GM12878 (cell line): ENCODE results near the gene OTUD6A. TPM values are rescaled to one million over a fixed set of nuclear protein-coding genes. Genes with fewer than 3 reads are reported as not detected.

Experiments
- ATAC-seq: fragments of 200-7000 bp; cut with Tn5 transposase; 3 replicates; pipeline ENCODE4 v1.9.1; 2020; ENCODE audit warnings: mild to moderate bottlenecking, moderate library complexity
- BruUV-seq: library from RNA; stranded (reverse); fragments of 400-500 nt; replicated peaks from 2 replicates; lab custom pipeline; 2021; lab: Mats Ljungman, UMichigan
- CTCF ChIA-PET: fragments of 300-600 bp; sonication (Branson Sonifier 250); formaldehyde crosslinking; extraction: SDS; loops from one replicate; lab custom pipeline; 2021; ENCODE audit warnings: inconsistent platforms; lab: Yijun Ruan, JAX
- POLR2A ChIA-PET: fragments of 350-600 bp; formaldehyde crosslinking; extraction: SDS; loops from one replicate; lab custom pipeline; 2021; ENCODE audit warnings: inconsistent platforms; lab: Charles Lee
- RAD21 ChIA-PET: fragments of 300-600 bp; sonication (Branson Sonifier 250); formaldehyde crosslinking; loops from one replicate; lab custom pipeline; 2023; ENCODE audit warnings: antibody characterized with exemption; ENCODE audit not compliant: unreplicated experiment; lab: Charles Lee
- SMC1A ChIA-PET: fragments of 300-600 bp; sonication (Branson Sonifier 250); formaldehyde crosslinking; loops from one replicate; lab custom pipeline; 2023; ENCODE audit not compliant: unreplicated experiment, uncharacterized antibody; lab: Charles Lee
- DNase-seq: peaks from one replicate; pipeline ENCODE4 v3.0.0-alpha.2; 2011; ENCODE audit warnings: low read depth, low spot score
- FAIRE-seq: peaks from 3 replicates; lab custom pipeline; 2011; peaks lifted over from hg19 to GRCh38; lab: Jason Lieb, UNC
- H2AFZ ChIP-seq: 2 replicates; pipeline ENCODE4 v1.6.0; 2011; ENCODE audit warnings: low read depth, low read length, control low read depth; ENCODE audit not compliant: control insufficient read depth
- H3K27ac ChIP-seq: 2 replicates; pipeline ENCODE4 v1.5.1; 2011; ENCODE audit warnings: control low read depth; ENCODE audit not compliant: control insufficient read depth, insufficient read depth
- H3K27me3 ChIP-seq, 2 experiments: replicated peaks in 1 of 2; 2 replicates each; pipeline versions ENCODE4 v1.6.0 to v1.6.1; 2011; ENCODE audit warnings: low read length in 1 of 2; ENCODE audit not compliant: control insufficient read depth in 2 of 2, insufficient read depth in 2 of 2
- H3K36me3 ChIP-seq, 2 experiments: 2 replicates each; pipeline ENCODE4 v1.5.1; 2011; ENCODE audit warnings: low read length in 1 of 2; ENCODE audit not compliant: control insufficient read depth in 2 of 2, insufficient read depth in 2 of 2
- H3K4me1 ChIP-seq: 2 replicates; pipeline ENCODE4 v1.6.1; 2011; ENCODE audit warnings: mild to moderate bottlenecking, low read length, moderate library complexity, mixed read lengths; ENCODE audit not compliant: control insufficient read depth, insufficient read depth
- H3K4me2 ChIP-seq: 2 replicates; pipeline ENCODE4 v1.6.0; 2011; ENCODE audit warnings: control low read depth; ENCODE audit not compliant: control insufficient read depth, insufficient read depth
- H3K4me3 ChIP-seq: fragments of 200-600 bp; sonication (generic); 2 replicates; pipeline ENCODE4 v1.5.1; 2016
- H3K79me2 ChIP-seq: 2 replicates; pipeline ENCODE4 v1.6.0; 2011; ENCODE audit warnings: low read length; ENCODE audit not compliant: control insufficient read depth, insufficient read depth
- H3K9ac ChIP-seq: 2 replicates; pipeline ENCODE4 v1.8.0; 2011; ENCODE audit warnings: low read length, control low read depth, mixed read lengths; ENCODE audit not compliant: control insufficient read depth, insufficient read depth
- H3K9me3 ChIP-seq: replicated peaks from 3 replicates; pipeline ENCODE4 v1.5.1; 2011; ENCODE audit warnings: mild to moderate bottlenecking, low read length; ENCODE audit not compliant: control insufficient read depth, insufficient read depth
- H4K20me1 ChIP-seq: 2 replicates; pipeline ENCODE4 v1.6.0; 2011; ENCODE audit not compliant: control insufficient read depth, insufficient read depth
- ATF3 ChIP-seq: IDR thresholded peaks from 2 replicates; pipeline ENCODE4 v1.6.1; 2011; ENCODE audit warnings: low read depth, mild to moderate bottlenecking, low read length, moderate library complexity, borderline replicate concordance; ENCODE audit errors: extremely low read depth
- CBFB ChIP-seq: IDR thresholded peaks from 2 replicates; pipeline ENCODE4 v1.6.1; 2016; ENCODE audit warnings: antibody characterized with exemption, low read depth
- CHD1 ChIP-seq: IDR thresholded peaks from 2 replicates; pipeline ENCODE4 v1.6.1; 2012; ENCODE audit warnings: low read depth, low read length, improper control_type of control experiment
- DPF2 ChIP-seq: fragments of 450-650 bp; IDR thresholded peaks from 2 replicates; pipeline ENCODE4 v1.6.1; 2017; ENCODE audit warnings: mild to moderate bottlenecking
- EP300 ChIP-seq, 2 experiments: fragments of 150-350 bp in 1 of 2; IDR thresholded peaks; 2 replicates each; pipeline ENCODE4 v1.6.1; 2011 to 2012; ENCODE audit warnings: low read depth in 2 of 2, low read length in 2 of 2, borderline replicate concordance in 1 of 2, improper control_type of control experiment in 1 of 2, inconsistent platforms in 1 of 2; ENCODE audit not compliant: control insufficient read depth in 1 of 2
- HDAC6 ChIP-seq: fragments of 200-600 bp; sonication (generic); IDR thresholded peaks from one replicate; pipeline ENCODE4 v1.8.0; 2017; ENCODE audit warnings: antibody characterized with exemption; ENCODE audit not compliant: unreplicated experiment
- HDGF ChIP-seq: fragments of 450-650 bp; IDR thresholded peaks from 2 replicates; pipeline ENCODE4 v1.6.1; 2016; ENCODE audit warnings: antibody characterized with exemption
- IRF4 ChIP-seq: IDR thresholded peaks from 2 replicates; pipeline ENCODE4 v1.6.1; 2011; ENCODE audit warnings: low read depth, low read length
- IRF5 ChIP-seq: fragments of 450-650 bp; IDR thresholded peaks from 2 replicates; pipeline ENCODE4 v1.6.1; 2017; ENCODE audit warnings: borderline replicate concordance
- MAX ChIP-seq: IDR thresholded peaks from 2 replicates; pipeline ENCODE4 v1.6.1; 2012; ENCODE audit warnings: low read depth, low read length, improper control_type of control experiment
- MTA3 ChIP-seq: IDR thresholded peaks from 2 replicates; pipeline ENCODE4 v1.6.1; 2012; ENCODE audit warnings: low read length, inconsistent platforms, borderline replicate concordance
- NFYB ChIP-seq: IDR thresholded peaks from 2 replicates; pipeline ENCODE4 v1.6.1; 2011; ENCODE audit warnings: low read depth, mild to moderate bottlenecking, low read length, improper control_type of control experiment, moderate library complexity; ENCODE audit not compliant: insufficient read depth
- NKRF ChIP-seq: fragments of 450-650 bp; conservative IDR thresholded peaks from 2 replicates; pipeline ENCODE4 v1.6.1; 2017; ENCODE audit warnings: mild to moderate bottlenecking, moderate library complexity
- SIX5 ChIP-seq: IDR thresholded peaks from 2 replicates; pipeline ENCODE4 v1.6.1; 2011; ENCODE audit warnings: mild to moderate bottlenecking, low read depth, low read length, moderate library complexity; ENCODE audit not compliant: severe bottlenecking
- TARDBP ChIP-seq: IDR thresholded peaks from 2 replicates; pipeline ENCODE4 v1.6.1; 2016; ENCODE audit warnings: borderline replicate concordance
- USF1 ChIP-seq: IDR thresholded peaks from 2 replicates; pipeline ENCODE4 v1.6.1; 2011; ENCODE audit warnings: borderline replicate concordance, low read depth, mild to moderate bottlenecking, moderate library complexity, mixed read lengths, low read length; ENCODE audit not compliant: insufficient read depth; ENCODE audit errors: extremely low read length
- YBX1 ChIP-seq: fragments of 450-650 bp; IDR thresholded peaks from 2 replicates; pipeline ENCODE4 v1.6.1; 2016; ENCODE audit warnings: antibody characterized with exemption
- ZNF274 ChIP-seq: IDR thresholded peaks from one replicate; pipeline ENCODE4 v1.8.0; 2011; ENCODE audit not compliant: insufficient read length, insufficient read depth
- WGBS: methylation state at CpG from one replicate; pipeline ENCODE4 v1.1.6; 2016; ENCODE audit warnings: low lambda C conversion rate; ENCODE audit not compliant: insufficient replicate concordance, insufficient coverage; ENCODE audit errors: missing lambda C conversion rate; 5-methylcytosine and 5-hydroxymethylcytosine counted together
- in situ Hi-C: fragments of 300-500 bp; cut with MboI; formaldehyde crosslinking; loops from 9 replicates; pipeline ENCODE4 v1.14.3; 2018; ENCODE audit warnings: mixed read lengths
- intact Hi-C: fragments of 100-400 bp; cut with micrococcal nuclease; formaldehyde crosslinking; loops from one replicate; pipeline ENCODE4 v1.14.2; 2022; ENCODE audit not compliant: unreplicated experiment
- polyA plus RNA-seq, 11 experiments: library from polyadenylated mRNA; depleted of rRNA in 4 of 11; unstranded in 6 of 11; stranded (reverse) in 5 of 11; fragments of >200 nt; fragmentation: Nextera tagmentation in 4 of 11; fragmentation: Illumina TruSeq in 1 of 11; extraction: Ambion mirVana in 4 of 11; extraction: Trizol in 1 of 11; gene quantifications; 1 replicate in 1 of 11; 2 replicates in 10 of 11; pipeline versions ENCODE4 v1.2.1 to v1.2.3, GENCODE V29; 2011 to 2016; ENCODE audit warnings: inconsistent platforms in 2 of 11, missing spikeins in 2 of 11, low read depth in 1 of 11
- total RNA-seq, 4 experiments: library from RNA; depleted of rRNA in 3 of 4; stranded (reverse); fragments of >200 nt in 3 of 4; fragmentation: Illumina TruSeq in 1 of 4; extraction: Trizol in 1 of 4; gene quantifications; 2 replicates each; pipeline versions ENCODE4 v1.2.1 to v1.2.3, GENCODE V29; 2013 to 2021

The OTUD6A gene
- total and polyA plus RNA-seq, 10 of the 15 experiments (the other 5 are each of a cell fraction or from before 2014, with no cell fraction given) = not detected

- in situ Hi-C loops = loop anchor here (10.0 to 25.0 kb wide), 3 partner anchors 105 to 498 kb away; partner anchors contain the start of genes DLG3 and IGBP1
- H3K27ac ChIP-seq = no peak overlapping the region
Measured at GRCh38 chrX:70032792-70033191, 29.5 kb upstream of the OTUD6A start.

More at GRCh38 chrX:70032792-70033191, 29.5 kb upstream of the OTUD6A start:
- Histone ChIP-seq H3K4me2 (no peak overlapping the region), H4K20me1 (no peaks in the 10 kb centered on the region), H3K27me3 (no peaks in the 10 kb centered on the region), H3K9me3 (no peaks in the 10 kb centered on the region), H3K4me3 (no peak overlapping the region), H3K9ac (no peak overlapping the region), H3K36me3 (no peaks in the 10 kb centered on the region), H2AFZ (no peak overlapping the region), H3K4me1 (no peaks in the 10 kb centered on the region), H3K79me2 (no peaks in the 10 kb centered on the region)
- no peak for TF ChIP-seq HDGF
- TF ChIP-seq CBFB = no peak
- no peak for TF ChIP-seq IRF5
- no peak for TF ChIP-seq TARDBP
- TF ChIP-seq EP300 (IDR thresholded peaks at IDR 0.05; ENCODE audit: borderline replicate concordance in 1 of 2, control insufficient read depth in 1 of 2, low read depth in 2 of 2, low read length in 2 of 2) = no peak
- no peak for TF ChIP-seq CHD1
- TF ChIP-seq USF1 = no peak
- no peak for TF ChIP-seq HDAC6
- TF ChIP-seq YBX1 = no peak
- TF ChIP-seq MTA3 = no peak
- no peak for TF ChIP-seq DPF2
- TF ChIP-seq ATF3 = no peak
- no peak for TF ChIP-seq SIX5
- no peak for TF ChIP-seq NFYB
- no peak for TF ChIP-seq ZNF274
- no peak for TF ChIP-seq NKRF
- TF ChIP-seq MAX = no peak
- TF ChIP-seq IRF4 = no peak
- ChIA-PET SMC1A (interaction anchor here (1.2 to 2.8 kb wide), 3 partner anchors 9 to 65 kb away, joined by 4 to 16 read pairs (median 4); no protein-coding TSS in a partner anchor), RAD21 (interaction anchor here (1.0 to 1.2 kb wide), 2 partner anchors 64 to 401 kb away, joined by 3 read pairs; no protein-coding TSS in a partner anchor), CTCF (interaction anchor here (1.0 to 7.0 kb wide), 7 partner anchors 9 to 632 kb away, joined by 3 to 66 read pairs (median 5); no protein-coding TSS in a partner anchor), POLR2A (no interaction called here)
- intact Hi-C loops = loop anchor here (2.0 to 5.0 kb wide), 3 partner anchors 64 to 400 kb away; partner anchors contain the start of gene P2RY4
- BruUV-seq = no TSS peak
- ATAC-seq (no peak), DNase-seq (no peak), FAIRE-seq (no peak)
- WGBS = 5% methylated on average over 2 of the region's 2 CpGs
